Endothelial cell of umbilical vein (primary cell): ENCODE measurements around the gene CACNG4. TPM values are rescaled to one million over a fixed set of nuclear protein-coding genes. Genes with fewer than 3 reads are reported as not detected.
"Not testable (repeated sequence)": the region's sequence is repeated elsewhere in the genome, so short reads cannot be mapped to it uniquely, and the experiment has no call there.

ENCODE experiments used
- BruUV-seq: library from RNA; stranded (reverse); fragments of 400-500 nt; replicated peaks from 2 replicates; lab custom pipeline; 2021; lab: Mats Ljungman, UMichigan
- CTCF ChIA-PET: fragments of 300-600, 350-600 bp; sonication (Branson Sonifier 250); formaldehyde crosslinking; loops from one replicate; lab custom pipeline; 2021; ENCODE audit warnings: antibody characterized with exemption, inconsistent platforms; lab: Charles Lee
- POLR2A ChIA-PET: fragments of 300-600, 350-600 bp; sonication (Branson Sonifier 250); formaldehyde crosslinking; loops from one replicate; lab custom pipeline; 2021; ENCODE audit warnings: antibody characterized with exemption, inconsistent platforms; lab: Charles Lee
- DNase-seq: peaks from one replicate; pipeline ENCODE4 v3.0.0-alpha.2; 2011; ENCODE audit warnings: low read depth, low spot score
- FAIRE-seq: peaks from 2 replicates; lab custom pipeline; 2011; peaks lifted over from hg19 to GRCh38; lab: Jason Lieb, UNC
- H2AFZ ChIP-seq: 2 replicates; pipeline ENCODE4 v1.6.0; 2012; ENCODE audit warnings: low read depth, low read length, control low read depth, inconsistent platforms
- H3K27ac ChIP-seq: 2 replicates; pipeline ENCODE4 v1.5.1; 2011; ENCODE audit warnings: low read depth, mild to moderate bottlenecking, control low read depth, low read length, moderate library complexity; ENCODE audit not compliant: insufficient read depth
- H3K27me3 ChIP-seq, 2 experiments: 2 replicates each; pipeline versions ENCODE4 v1.6.0 to v1.6.1; 2011; ENCODE audit warnings: low read length in 2 of 2, mixed read lengths in 1 of 2; ENCODE audit not compliant: control insufficient read depth in 2 of 2, insufficient read depth in 2 of 2
- H3K36me3 ChIP-seq, 2 experiments: 2 replicates in 1 of 2; 3 replicates in 1 of 2; pipeline ENCODE4 v1.5.1; 2011; ENCODE audit warnings: low read length in 2 of 2, mild to moderate bottlenecking in 1 of 2, moderate library complexity in 1 of 2; ENCODE audit not compliant: control insufficient read depth in 2 of 2, insufficient read depth in 2 of 2; ENCODE audit errors: extremely low read depth in 1 of 2
- H3K4me1 ChIP-seq: 3 replicates; pipeline ENCODE4 v1.5.1; 2011; ENCODE audit warnings: mild to moderate bottlenecking, low read length; ENCODE audit not compliant: control insufficient read depth, insufficient read depth; ENCODE audit errors: extremely low read depth
- H3K4me2 ChIP-seq: 2 replicates; pipeline ENCODE4 v1.6.1; 2011; ENCODE audit warnings: low read length, control low read depth, mixed read lengths; ENCODE audit not compliant: insufficient read depth
- H3K4me3 ChIP-seq, 3 experiments: fragments of 200-600 bp in 1 of 3; sonication (generic), shearing (Covaris generic) in 1 of 3; replicated peaks in 1 of 3; 2 replicates each; pipeline ENCODE4 v1.5.1; 2011 to 2016; ENCODE audit warnings: control low read depth in 3 of 3, low read length in 3 of 3, mild to moderate bottlenecking in 2 of 3, inconsistent platforms in 1 of 3, low read depth in 1 of 3, moderate library complexity in 1 of 3; ENCODE audit not compliant: insufficient read depth in 1 of 3
- H3K79me2 ChIP-seq: 2 replicates; pipeline ENCODE4 v1.6.0; 2012; ENCODE audit warnings: low read length, inconsistent platforms; ENCODE audit not compliant: control insufficient read depth, insufficient read depth
- H3K9ac ChIP-seq: replicated peaks from 2 replicates; pipeline ENCODE3; 2011; ENCODE audit warnings: low read length, control low read depth; ENCODE audit not compliant: insufficient read depth; ENCODE audit errors: extremely low read depth
- H3K9me1 ChIP-seq: replicated peaks from 3 replicates; pipeline ENCODE4 v1.6.0; 2011; ENCODE audit warnings: mild to moderate bottlenecking, low read length; ENCODE audit not compliant: control insufficient read depth, insufficient read depth; ENCODE audit errors: extremely low read depth
- H3K9me3 ChIP-seq: replicated peaks from 2 replicates; pipeline ENCODE4 v1.5.1; 2012; ENCODE audit warnings: low read length, inconsistent platforms; ENCODE audit not compliant: control insufficient read depth, insufficient read depth
- H4K20me1 ChIP-seq: replicated peaks from 2 replicates; pipeline ENCODE3; 2011; ENCODE audit warnings: mild to moderate bottlenecking, low read length; ENCODE audit not compliant: control insufficient read depth, insufficient read depth; ENCODE audit errors: extremely low read depth
- CTCF ChIP-seq, 2 donors: IDR thresholded peaks; 1 replicate in 1 of 2; 2 replicates in 1 of 2; pipeline ENCODE4 v1.5.1; 2011; ENCODE audit warnings: low read length in 2 of 2, mild to moderate bottlenecking in 2 of 2, moderate library complexity in 2 of 2, control low read depth in 1 of 2, inconsistent platforms in 1 of 2, low read depth in 1 of 2; ENCODE audit not compliant: insufficient read depth in 1 of 2; ENCODE audit errors: extremely low read depth in 1 of 2
- EZH2 ChIP-seq: IDR thresholded peaks from 2 replicates; pipeline ENCODE4 v1.6.1; 2012; ENCODE audit warnings: borderline replicate concordance, low read depth, mild to moderate bottlenecking, moderate library complexity, low read length, inconsistent platforms; ENCODE audit not compliant: severe bottlenecking
- FOS ChIP-seq: IDR thresholded peaks from 2 replicates; pipeline ENCODE4 v1.6.1; 2011; ENCODE audit warnings: mild to moderate bottlenecking, low read length, moderate library complexity, borderline replicate concordance; ENCODE audit not compliant: insufficient read depth
- GATA2 ChIP-seq: IDR thresholded peaks from 2 replicates; pipeline ENCODE4 v1.7.0; 2011; ENCODE audit warnings: low read depth, mild to moderate bottlenecking, moderate library complexity, mixed read lengths, low read length; ENCODE audit not compliant: insufficient read length, insufficient read depth
- JUN ChIP-seq: IDR thresholded peaks from 2 replicates; pipeline ENCODE4 v1.6.1; 2011; ENCODE audit warnings: borderline replicate concordance, low read depth; ENCODE audit not compliant: insufficient read length, insufficient read depth
- MAX ChIP-seq: IDR thresholded peaks from 2 replicates; pipeline ENCODE4 v1.6.1; 2011; ENCODE audit not compliant: insufficient read depth, insufficient read length
- MYC ChIP-seq: IDR thresholded peaks from one replicate; pipeline ENCODE4 v1.6.1; 2011; ENCODE audit warnings: mild to moderate bottlenecking, low read depth, low read length
- POLR2A ChIP-seq: IDR thresholded peaks from 2 replicates; pipeline ENCODE4 v1.6.1; 2012; ENCODE audit warnings: low read depth, mild to moderate bottlenecking, control low read depth, low read length
- POLR2AphosphoS5 ChIP-seq: IDR thresholded peaks from 2 replicates; pipeline ENCODE4 v1.6.1; 2012; ENCODE audit warnings: low read depth, mild to moderate bottlenecking, control low read depth, low read length, moderate library complexity; ENCODE audit not compliant: insufficient read depth
- dilution Hi-C: fragments of 300-500 bp; cut with MboI; formaldehyde crosslinking; loops from one replicate; pipeline ENCODE4 v1.15.0; 2019; ENCODE audit warnings: low sequenced_read_pairs; ENCODE audit not compliant: extremely low pct_ligation_motif_present
- intact Hi-C: fragments of 100-400 bp; cut with micrococcal nuclease; formaldehyde crosslinking; loops from one replicate; pipeline ENCODE4 v1.10.0; 2022
- polyA plus RNA-seq, 4 experiments: library from polyadenylated mRNA; depleted of rRNA in 3 of 4; stranded (reverse) in 3 of 4; unstranded in 1 of 4; fragments of >200 nt; gene quantifications; 2 replicates each; pipeline versions ENCODE4 v1.2.1 to v1.2.3, GENCODE V29; 2011 to 2012; ENCODE audit warnings: missing spikeins in 1 of 4
- total RNA-seq: library from RNA; stranded (reverse); gene quantifications from 2 replicates; pipeline ENCODE4 v1.2.3, GENCODE V29; 2021

The CACNG4 gene
- total and polyA plus RNA-seq, 2 donors (not counting 3 experiments of a cell fraction or from before 2014, with no cell fraction given), result not detected

DNA sequence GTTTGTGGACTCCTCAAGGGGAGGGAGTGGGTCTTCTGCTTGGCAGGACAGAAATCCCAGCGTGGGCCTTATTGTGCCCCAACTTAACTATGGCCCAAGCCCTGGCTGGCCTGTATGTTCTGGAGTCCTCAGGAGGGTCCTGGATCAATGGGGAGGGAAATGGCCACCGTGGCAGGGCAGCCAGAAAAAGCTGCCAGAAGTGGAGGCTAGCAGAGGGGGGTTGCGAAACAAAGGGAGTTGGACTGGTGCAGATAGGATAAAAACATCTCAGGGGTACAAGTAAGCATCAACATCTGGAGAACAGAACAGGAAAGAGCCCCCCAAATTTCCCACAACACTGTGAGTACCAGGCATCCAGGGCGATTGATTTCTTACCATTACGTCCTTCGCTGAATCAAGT, 76.1 kb downstream of the CACNG4 start:
- no peaks in the 10 kb centered on the region for H3K36me3 ChIP-seq
- H3K9me1 ChIP-seq, result no peaks in the 10 kb centered on the region
- dilution Hi-C loops, result no loop called here
- H3K27ac ChIP-seq, result no peak overlapping the region
- H4K20me1 ChIP-seq, result no peaks in the 10 kb centered on the region
- H3K4me2 ChIP-seq, result no peak overlapping the region
- H3K27me3 ChIP-seq, result no peaks in the 10 kb centered on the region
- TF ChIP-seq EZH2, result no peak
- no peak for TF ChIP-seq JUN
- TF ChIP-seq POLR2AphosphoS5, result no peak
- no peak for TF ChIP-seq POLR2A
- no peak for TF ChIP-seq FOS
- TF ChIP-seq MAX, result no peak
- TF ChIP-seq GATA2, result no peak
- no peak for TF ChIP-seq CTCF (IDR thresholded peaks at IDR 0.05; ENCODE audit: extremely low read depth in 1 of 2, insufficient read depth in 1 of 2, low read depth in 1 of 2, low read length in 2 of 2)
- no peak for TF ChIP-seq MYC
- intact Hi-C loops, result no loop called here
- DNase-seq, result no peak
- no peak overlapping the region for H3K4me3 ChIP-seq
- no peak for FAIRE-seq
- BruUV-seq, result no TSS peak
- no peaks in the 10 kb centered on the region for H3K79me2 ChIP-seq
- H2AFZ ChIP-seq, result no peak overlapping the region
- ChIA-PET CTCF (no interaction called here), POLR2A (no interaction called here)
- H3K9me3 ChIP-seq, result no peaks in the 10 kb centered on the region
- no peak overlapping the region for H3K9ac ChIP-seq
- H3K4me1 ChIP-seq, result no peaks in the 10 kb centered on the region

- H3K9me3 ChIP-seq, H3K9ac ChIP-seq, FAIRE-seq, H3K9me1 ChIP-seq, H3K27me3 ChIP-seq, H3K4me2 ChIP-seq, H3K4me1 ChIP-seq, H3K4me3 ChIP-seq, BruUV-seq, H4K20me1 ChIP-seq, H3K36me3 ChIP-seq, DNase-seq, H3K79me2 ChIP-seq, CTCF ChIA-PET, H2AFZ ChIP-seq, dilution Hi-C loops, H3K27ac ChIP-seq, intact Hi-C loops, POLR2A ChIA-PET: not testable (repeated sequence)
These were observed 76.6 kb downstream of the CACNG4 start for GRCh38 chr17:67041119-67041518.
